K562 (cell line): ENCODE data around the gene MYMX. TPM values are rescaled to one million over a fixed set of nuclear protein-coding genes. Genes with fewer than 3 reads are reported as not detected.

Experiments
- C11orf30 ChIP-seq: fragments of 450-650 bp; IDR thresholded peaks from 2 replicates; pipeline ENCODE4 v1.6.1; 2016; ENCODE audit warnings: low read depth, mild to moderate bottlenecking
- CBFA2T2 ChIP-seq: fragments of 450-650 bp; conservative IDR thresholded peaks from 2 replicates; pipeline ENCODE4 v1.6.1; 2017; ENCODE audit warnings: mild to moderate bottlenecking
- CXXC5 ChIP-seq: fragments of 250-450 bp; sonication (Bioruptor Pico); IDR thresholded peaks from 2 replicates; pipeline ENCODE4 v1.8.0; 2022; ENCODE audit warnings: inconsistent platforms, mild to moderate bottlenecking, moderate library complexity
- EHMT2 ChIP-seq: fragments of 450-650 bp; IDR thresholded peaks from 2 replicates; pipeline ENCODE4 v1.6.1; 2018; ENCODE audit warnings: antibody characterized with exemption
- ELF1 ChIP-seq: fragments of 200-800 bp; sonication (Bioruptor generic); IDR thresholded peaks from 2 replicates; pipeline ENCODE4 v1.6.1; 2016; ENCODE audit warnings: missing genetic modification characterization, missing compliant biosample characterization
- ELF2 ChIP-seq: fragments of 250-450 bp; sonication (Bioruptor Pico); IDR thresholded peaks from 2 replicates; pipeline ENCODE4 v1.5.0; 2021; ENCODE audit warnings: mild to moderate bottlenecking
- FOXP4 ChIP-seq: sonication (generic); formaldehyde crosslinking; IDR thresholded peaks from 2 replicates; pipeline ENCODE4 v1.8.0; 2022; ENCODE audit warnings: mild to moderate bottlenecking, missing genetic modification reagents, borderline replicate concordance
- GATAD2A ChIP-seq: fragments of 450-650 bp; IDR thresholded peaks from 2 replicates; pipeline ENCODE4 v1.6.1; 2017
- HES1 ChIP-seq: fragments of 450-650 bp; IDR thresholded peaks from 2 replicates; pipeline ENCODE4 v1.6.1; 2016; ENCODE audit warnings: low read depth, mild to moderate bottlenecking, moderate library complexity
- HINFP ChIP-seq: fragments of 450-650 bp; conservative IDR thresholded peaks from 2 replicates; pipeline ENCODE4 v1.6.1; 2016; ENCODE audit warnings: missing genetic modification characterization, low read depth, mild to moderate bottlenecking, control low read depth, missing compliant biosample characterization
- KAT2B ChIP-seq: IDR thresholded peaks from one replicate; pipeline ENCODE4 v1.6.1; 2012; ENCODE audit warnings: low read depth, mild to moderate bottlenecking, control low read depth, inconsistent platforms, low read length, moderate library complexity
- MTF1 ChIP-seq: fragments of 250-450 bp; sonication (Bioruptor Pico); IDR thresholded peaks from 2 replicates; pipeline ENCODE4 v1.9.0; 2021; ENCODE audit warnings: moderate library complexity, mild to moderate bottlenecking, inconsistent platforms, borderline replicate concordance
- NBN ChIP-seq: fragments of 450-650 bp; IDR thresholded peaks from 2 replicates; pipeline ENCODE4 v1.6.1; 2016; ENCODE audit warnings: low read depth, mild to moderate bottlenecking
- NFYB ChIP-seq: IDR thresholded peaks from 2 replicates; pipeline ENCODE4 v1.6.1; 2011; ENCODE audit warnings: mild to moderate bottlenecking, moderate library complexity; ENCODE audit not compliant: insufficient read length; ENCODE audit errors: extremely low read depth
- RNF2 ChIP-seq: sonication (generic); IDR thresholded peaks from 2 replicates; pipeline ENCODE4 v1.6.1; 2016
- SMARCB1 ChIP-seq: IDR thresholded peaks from 2 replicates; pipeline ENCODE4 v1.6.1; 2011; ENCODE audit warnings: improper control_type of control experiment, low read depth; ENCODE audit not compliant: insufficient read length
- TCFL5 ChIP-seq: fragments of 250-450 bp; sonication (Bioruptor Pico); conservative IDR thresholded peaks from 2 replicates; pipeline ENCODE4 v1.6.1; 2021; ENCODE audit warnings: mild to moderate bottlenecking, moderate library complexity, matching md5 sums
- TGIF2 ChIP-seq: sonication (generic); formaldehyde crosslinking; IDR thresholded peaks from 2 replicates; pipeline ENCODE4 v1.8.1; 2022; ENCODE audit warnings: mild to moderate bottlenecking, missing genetic modification reagents, moderate library complexity
- ZFX ChIP-seq: sonication (generic); formaldehyde crosslinking; IDR thresholded peaks from 2 replicates; pipeline ENCODE4 v1.8.0; 2022; ENCODE audit warnings: mild to moderate bottlenecking, missing genetic modification reagents, moderate library complexity
- ZNF277 ChIP-seq: fragments of 250-450 bp; sonication (Bioruptor Pico); IDR thresholded peaks from 2 replicates; pipeline ENCODE4 v1.8.0; 2022; ENCODE audit warnings: inconsistent platforms, mild to moderate bottlenecking, moderate library complexity, borderline replicate concordance
- ZNF280A ChIP-seq: fragments of 450-650 bp; IDR thresholded peaks from 2 replicates; pipeline ENCODE4 v1.6.1; 2018; ENCODE audit warnings: mild to moderate bottlenecking, low read depth; ENCODE audit not compliant: partially characterized antibody
- ZNF717 ChIP-seq: fragments of 250-450 bp; sonication (Bioruptor Pico); IDR thresholded peaks from 2 replicates; pipeline ENCODE4 v1.5.0; 2021
- polyA plus RNA-seq, 8 experiments: library from polyadenylated mRNA; depleted of rRNA in 4 of 8; stranded (reverse) in 5 of 8; unstranded in 3 of 8; fragments of >200 nt; fragmentation: Nextera tagmentation in 2 of 8; fragmentation: Illumina TruSeq in 1 of 8; extraction: Ambion mirVana in 2 of 8; extraction: Trizol in 1 of 8; gene quantifications; 2 replicates each; pipeline versions ENCODE4 v1.2.1 to v1.2.3, GENCODE V29; 2011 to 2014; ENCODE audit warnings: inconsistent platforms in 1 of 8, missing spikeins in 1 of 8
- total RNA-seq, 7 experiments: library from RNA; depleted of rRNA in 6 of 7; stranded (reverse); fragments of >200 nt in 6 of 7; fragmentation: Illumina TruSeq in 2 of 7; extraction: Trizol in 2 of 7; gene quantifications; 2 replicates each; pipeline versions ENCODE4 v1.2.1 to v1.2.3, GENCODE V29; 2011 to 2021; ENCODE audit warnings: low replicate concordance in 1 of 7

Gene MYMX
- total and polyA plus RNA-seq, 9 of the 15 experiments (the other 6 are each of a cell fraction or from before 2014, with no cell fraction given), result 0.12 TPM; not detected in 8

- no peak for TF ChIP-seq HINFP
- no peak for TF ChIP-seq C11orf30
- no peak for TF ChIP-seq RNF2
- TF ChIP-seq NBN, result no peak
- no peak for TF ChIP-seq ZNF717
- no peak for TF ChIP-seq HES1
- no peak for TF ChIP-seq CXXC5 (CRISPR knock-in tag)
- no peak for TF ChIP-seq ZNF277
- peak; percentile 38; the same call in 1 of the 2 replicates for TF ChIP-seq ZFX (CRISPR knock-in tag)
- no peak for TF ChIP-seq KAT2B
- TF ChIP-seq MTF1 (CRISPR knock-in tag), result no peak
- peak; percentile 81; the same call in 1 of the 2 replicates for TF ChIP-seq FOXP4 (CRISPR knock-in tag)
- no peak for TF ChIP-seq ELF2
- no peak for TF ChIP-seq CBFA2T2
- no peak for TF ChIP-seq TCFL5 (CRISPR knock-in tag)
- TF ChIP-seq ZNF280A, result no peak
- TF ChIP-seq GATAD2A, result 0 out of 2 replicates have a peak, but pooled peaks have one; percentile 10
- no peak for TF ChIP-seq ELF1 (tag)
- no peak for TF ChIP-seq EHMT2
- TF ChIP-seq NFYB, result no peak
- no peak for TF ChIP-seq TGIF2 (CRISPR knock-in tag)
- no peak for TF ChIP-seq SMARCB1
Observed at GRCh38 chr6:44250067-44250717, 33.5 kb downstream of the MYMX start (continued).
